WERI-Rb-1 (cell line): Measurements from ENCODE around the gene GSTM1.
A peak's percentile ranks its signal among the peaks of the same experiment; 100 is the strongest.

Experiments
- DNase-seq: peaks from one replicate; pipeline ENCODE4 v3.0.0-alpha.2; 2020
- H3K27ac ChIP-seq: fragments of 250-450 bp; sonication (Bioruptor Pico); 2 replicates; pipeline ENCODE4 v1.5.1; 2020; ENCODE audit warnings: mild to moderate bottlenecking, moderate library complexity
- H3K27me3 ChIP-seq: fragments of 250-450 bp; sonication (Bioruptor Pico); 2 replicates; pipeline ENCODE4 v1.5.1; 2021; ENCODE audit warnings: mild to moderate bottlenecking, low read depth, moderate library complexity; ENCODE audit not compliant: insufficient read depth, severe bottlenecking
- H3K36me3 ChIP-seq: fragments of 250-450 bp; sonication (Bioruptor Pico); 2 replicates; pipeline ENCODE4 v1.5.1; 2020; ENCODE audit warnings: mild to moderate bottlenecking, moderate library complexity
- H3K4me3 ChIP-seq: 2 replicates; pipeline ENCODE4 v1.5.1; 2011; ENCODE audit warnings: low read depth, mild to moderate bottlenecking, control low read depth, low read length
- H3K9me3 ChIP-seq: fragments of 250-450 bp; sonication (Bioruptor Pico); 2 replicates; pipeline ENCODE4 v1.5.1; 2021; ENCODE audit warnings: mild to moderate bottlenecking, moderate library complexity; ENCODE audit not compliant: severe bottlenecking
- TF ChIP-seq, protein P1 (sequence below): IDR thresholded peaks from 2 replicates; pipeline ENCODE4 v1.5.1; 2011; ENCODE audit warnings: low read depth, mild to moderate bottlenecking, control low read depth, inconsistent platforms, low read length

The GSTM1 gene

GRCh38 chr1:109728870-109729269 lies 41.3 kb downstream of the GSTM1 start:
- TF ChIP-seq, protein P1, sequence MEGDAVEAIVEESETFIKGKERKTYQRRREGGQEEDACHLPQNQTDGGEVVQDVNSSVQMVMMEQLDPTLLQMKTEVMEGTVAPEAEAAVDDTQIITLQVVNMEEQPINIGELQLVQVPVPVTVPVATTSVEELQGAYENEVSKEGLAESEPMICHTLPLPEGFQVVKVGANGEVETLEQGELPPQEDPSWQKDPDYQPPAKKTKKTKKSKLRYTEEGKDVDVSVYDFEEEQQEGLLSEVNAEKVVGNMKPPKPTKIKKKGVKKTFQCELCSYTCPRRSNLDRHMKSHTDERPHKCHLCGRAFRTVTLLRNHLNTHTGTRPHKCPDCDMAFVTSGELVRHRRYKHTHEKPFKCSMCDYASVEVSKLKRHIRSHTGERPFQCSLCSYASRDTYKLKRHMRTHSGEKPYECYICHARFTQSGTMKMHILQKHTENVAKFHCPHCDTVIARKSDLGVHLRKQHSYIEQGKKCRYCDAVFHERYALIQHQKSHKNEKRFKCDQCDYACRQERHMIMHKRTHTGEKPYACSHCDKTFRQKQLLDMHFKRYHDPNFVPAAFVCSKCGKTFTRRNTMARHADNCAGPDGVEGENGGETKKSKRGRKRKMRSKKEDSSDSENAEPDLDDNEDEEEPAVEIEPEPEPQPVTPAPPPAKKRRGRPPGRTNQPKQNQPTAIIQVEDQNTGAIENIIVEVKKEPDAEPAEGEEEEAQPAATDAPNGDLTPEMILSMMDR, result no peak
- Histone ChIP-seq H3K27me3 (no peaks in the 10 kb centered on the region), H3K27ac (no peak overlapping the region), H3K36me3 (peaks cover 4% of the 10 kb centered on the region), H3K4me3 (no peak overlapping the region), H3K9me3 (peaks cover 6% of the 10 kb centered on the region)
- DNase-seq, result no peak

GRCh38 chr1:109730666-109731065 lies 43.0 kb downstream of the GSTM1 start:
- peaks cover 7% of the 10 kb centered on the region for H3K9me3 ChIP-seq
- TF ChIP-seq, protein P1, result no peak
- no peak overlapping the region for H3K4me3 ChIP-seq
- peaks cover 12% of the 10 kb centered on the region for H3K36me3 ChIP-seq
- no peak overlapping the region for H3K27ac ChIP-seq
- DNase-seq, result no peak
- H3K27me3 ChIP-seq, result no peaks in the 10 kb centered on the region

DNA sequence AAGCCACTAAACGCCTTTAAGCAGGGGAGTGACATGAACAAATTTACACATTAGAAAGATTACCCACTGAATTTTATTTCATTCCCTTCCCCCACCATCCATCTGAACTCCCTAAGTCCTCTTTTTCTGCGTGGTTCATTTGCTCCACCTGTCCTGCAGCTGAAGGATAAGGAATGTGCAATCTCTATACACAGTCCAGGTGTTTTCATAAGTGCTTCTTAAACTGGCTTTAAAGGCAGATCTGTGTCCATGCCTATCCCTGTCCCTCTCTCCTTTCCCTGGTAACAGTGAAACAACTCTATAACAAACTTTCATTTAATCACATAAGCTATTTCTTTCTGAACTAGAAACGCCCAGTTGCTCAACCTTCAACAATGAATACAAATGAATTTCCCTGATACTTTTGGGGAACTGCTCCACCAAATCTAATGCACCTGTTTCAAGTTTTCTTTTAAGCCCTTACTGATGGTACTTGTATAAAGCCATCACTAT lies 44.8 kb downstream of the GSTM1 start:
- H3K27me3 ChIP-seq, result no peaks in the 10 kb centered on the region
- DNase-seq, result no peak
- peaks cover 5% of the 10 kb centered on the region for H3K9me3 ChIP-seq
- no peak overlapping the region for H3K4me3 ChIP-seq
- H3K36me3 ChIP-seq, result peaks cover 28% of the 10 kb centered on the region
- no peak overlapping the region for H3K27ac ChIP-seq
- TF ChIP-seq, protein P1, result no peak

DNA sequence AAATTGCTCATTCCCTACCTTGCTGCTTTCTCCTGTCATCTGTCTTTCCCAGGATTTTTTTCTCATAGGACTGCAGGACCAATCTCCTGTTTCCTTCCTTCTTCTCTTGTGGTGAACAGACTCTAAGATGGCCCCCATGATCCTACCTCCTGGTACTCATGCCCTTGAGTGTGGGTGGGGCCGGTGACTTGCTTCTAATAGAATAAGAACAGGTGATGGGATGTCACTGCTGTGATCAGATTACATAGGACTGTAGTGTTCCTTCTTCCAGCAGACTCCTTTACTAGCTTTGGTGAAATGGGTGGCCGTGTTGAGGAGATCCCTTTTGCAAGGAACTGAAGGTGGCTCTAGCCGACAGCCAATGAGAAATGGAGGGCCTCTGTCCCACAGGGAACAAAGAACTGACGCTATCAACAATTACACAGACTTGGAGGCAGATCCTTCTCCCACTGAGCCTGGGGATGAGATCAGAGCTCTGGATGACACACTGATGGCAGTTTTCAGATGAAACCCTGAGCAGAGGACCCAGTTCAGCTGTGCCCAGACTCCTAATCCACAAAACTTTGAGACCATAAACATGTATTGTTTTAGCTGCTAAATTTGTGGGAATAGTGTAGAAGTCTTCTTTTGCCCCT lies 45.7 kb downstream of the GSTM1 start:
- Histone ChIP-seq H3K4me3 (no peak overlapping the region), H3K27ac (no peak overlapping the region), H3K27me3 (no peaks in the 10 kb centered on the region), H3K9me3 (peaks cover 5% of the 10 kb centered on the region), H3K36me3 (peaks cover 36% of the 10 kb centered on the region)
- DNase-seq, result no peak
- TF ChIP-seq, protein P1, result no peak

DNA sequence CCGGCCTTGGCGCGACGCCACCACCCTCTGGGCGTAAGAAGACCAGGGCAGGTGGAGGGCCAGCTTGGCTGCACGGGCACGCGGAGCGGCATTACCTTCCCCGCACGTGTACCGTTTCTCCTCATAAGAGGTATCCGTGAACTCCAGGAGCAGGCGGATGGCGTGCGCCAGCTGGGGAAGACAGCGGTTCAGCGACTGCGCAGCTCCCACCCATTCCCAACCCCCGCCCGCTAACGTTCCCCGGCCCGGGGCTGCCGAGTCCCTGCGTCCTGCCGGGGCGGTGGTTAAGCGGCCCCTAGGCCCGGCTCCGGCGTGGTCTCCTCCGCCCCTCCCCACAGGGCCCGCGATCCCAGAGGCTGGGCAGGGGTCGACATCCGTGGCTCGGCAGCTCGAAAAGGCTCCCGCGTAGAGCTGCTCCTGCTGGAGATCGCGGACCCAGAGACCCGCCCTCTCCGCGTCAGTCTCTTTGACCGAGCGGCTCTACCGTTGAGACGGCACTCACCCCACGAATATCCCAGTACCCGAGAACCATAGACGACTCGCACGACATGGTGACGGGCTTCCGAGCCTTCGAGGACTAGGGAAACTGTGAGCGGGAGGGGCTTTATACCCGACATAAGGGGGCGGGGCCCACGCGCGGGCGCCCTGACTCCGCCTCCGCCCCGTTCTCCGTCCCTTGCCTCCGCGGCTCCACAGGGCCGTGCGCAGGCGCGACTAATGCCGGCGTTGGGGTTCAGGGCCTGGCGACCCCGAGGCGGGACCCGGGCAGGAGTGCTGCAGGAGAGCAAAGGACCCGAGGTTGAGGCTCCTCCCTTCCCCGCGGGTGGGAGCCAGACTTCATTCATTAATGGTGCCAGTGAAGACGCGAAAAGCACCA lies 52.4 kb downstream of the GSTM1 start:
- DNase-seq, result peak; percentile 89
- TF ChIP-seq, protein P1, result no peak
- H3K27me3 ChIP-seq, result no peaks in the 10 kb centered on the region
- H3K4me3 ChIP-seq, result peak overlapping the region; percentile 58
- H3K9me3 ChIP-seq, result peaks cover 4% of the 10 kb centered on the region
- H3K27ac ChIP-seq, result peak overlapping the region; percentile 72
- H3K36me3 ChIP-seq, result peaks cover 24% of the 10 kb centered on the region
